ENCODE measurements around the gene SGCB. TPM values are rescaled to one million over a fixed set of nuclear protein-coding genes. Genes with fewer than 3 reads are reported as not detected.

SGCB gene
- total and polyA plus RNA-seq, 2 of the 4 experiments (the other 2 are of a cell fraction): 16.3 to 24.0 TPM

- Histone ChIP-seq H3K27me3 (ENCODE audit: control insufficient read depth, insufficient read depth, low read length) (peaks cover 2% of the 10 kb centered on the region; the same call in 1 of the 2 replicates), H3K79me1 (ENCODE audit: low read depth in 1 of 2, low read length in 2 of 2) (no peaks in the 10 kb centered on the region), H2BK15ac (ENCODE audit: low read depth, low read length) (no peak overlapping the region), H2AFZ (replicated peaks; ENCODE audit: low read length, poor library complexity) (no peak overlapping the region), H3K4ac (ENCODE audit: low read depth, low read length) (no peak overlapping the region), H3K4me1 (ENCODE audit: control insufficient read depth, insufficient read depth, low read length) (peaks cover 2% of the 10 kb centered on the region), H3K23ac (ENCODE audit: low read depth, low read length) (no peak overlapping the region), H2AK9ac (replicated peaks; ENCODE audit: low read depth, low read length, poor library complexity) (no peak overlapping the region), H2BK5ac (ENCODE audit: low read depth, low read length, poor library complexity, severe bottlenecking) (no peak overlapping the region), H4K20me1 (ENCODE audit: insufficient read depth, low read length) (no peaks in the 10 kb centered on the region; the same call in 1 of the 2 replicates), H3K9me3 (ENCODE audit: control insufficient read depth, insufficient read depth, low read length) (no peaks in the 10 kb centered on the region), H2BK20ac (ENCODE audit: low read depth, low read length) (no peak overlapping the region), H3K4me3 (ENCODE audit: insufficient read depth, low read depth, low read length) (no peak overlapping the region), H4K8ac (ENCODE audit: low read depth in 2 of 2, low read length in 2 of 2) (no peak overlapping the region), H2BK120ac (ENCODE audit: low read depth, low read length) (no peak overlapping the region), H3K36me3 (ENCODE audit: control insufficient read depth, insufficient read depth, low read length) (no peaks in the 10 kb centered on the region), H3K56ac (ENCODE audit: extremely low read depth, insufficient read depth, low read length) (no peak overlapping the region), H3K4me2 (ENCODE audit: low read depth, low read length) (no peak overlapping the region), H2AK5ac (ENCODE audit: low read depth, low read length) (no peak overlapping the region), H3K14ac (replicated peaks; ENCODE audit: low read depth, low read length) (no peak overlapping the region), H3K18ac (ENCODE audit: low read depth, low read length) (no peak overlapping the region), H3K9ac (ENCODE audit: low read depth, low read length) (no peak overlapping the region), H4K91ac (ENCODE audit: insufficient read depth, low read depth, low read length) (no peak overlapping the region), H4K5ac (ENCODE audit: low read depth, low read length) (no peak overlapping the region), H3K27ac (ENCODE audit: insufficient read depth, low read length) (no peak overlapping the region), H3K9me1 (ENCODE audit: insufficient read depth, low read length) (no peaks in the 10 kb centered on the region)
- DNase-seq: no peak
- intact Hi-C loops (cut with micrococcal nuclease): loop anchor here (10.0 kb wide), 1 partner anchor 56 kb away; the partner anchor contains the start of gene SPATA18
- POLR2A ChIA-PET (ENCODE audit: unreplicated experiment): no interaction called here
- CTCF ChIA-PET: interaction anchor here (0.5 kb wide), 1 partner anchor 19 kb away, joined by 3 read pairs; no protein-coding TSS in a partner anchor
- TF ChIP-seq RCOR1 (IDR thresholded peaks at IDR 0.05; ENCODE audit: insufficient replicate concordance, low read length) (no peak), RAD21 (IDR thresholded peaks at IDR 0.05; ENCODE audit: low read length) (no peak), NFE2L2 (IDR thresholded peaks at IDR 0.05; ENCODE audit: low read depth, low read length) (no peak), CHD1 (IDR thresholded peaks at IDR 0.05; ENCODE audit: low read depth, low read length) (no peak), USF2 (IDR thresholded peaks at IDR 0.05; ENCODE audit: low read depth, low read length) (no peak), SMC3 (IDR thresholded peaks at IDR 0.05; ENCODE audit: low read depth, low read length) (no peak), BHLHE40 (IDR thresholded peaks at IDR 0.05; ENCODE audit: low read depth, low read length) (no peak), CTCF (conservative IDR thresholded peaks at IDR 0.05; ENCODE audit: low read depth, low read length) (no peak), POLR2A (IDR thresholded peaks at IDR 0.05; ENCODE audit: low read depth, low read length) (no peak), FOS (IDR thresholded peaks at IDR 0.05; ENCODE audit: low read depth, low read length) (no peak), MXI1 (IDR thresholded peaks at IDR 0.05; ENCODE audit: borderline replicate concordance, low read depth, low read length) (no peak), MAZ (IDR thresholded peaks at IDR 0.05; ENCODE audit: borderline replicate concordance, low read depth, low read length) (no peak), RFX5 (IDR thresholded peaks at IDR 0.05; ENCODE audit: low read depth, low read length) (no peak), MAFK (IDR thresholded peaks at IDR 0.05; ENCODE audit: low read depth, low read length) (no peak)
- dilution Hi-C loops (cut with HindIII; ENCODE audit: low sequenced_read_pairs, unreplicated experiment): no loop called here
- BruUV-seq (replicated peaks): no TSS peak
- in situ Hi-C loops (cut with MboI; ENCODE audit: low sequenced_read_pairs): no loop called here
- no peak for ATAC-seq (ENCODE audit: low read depth)
Measured at GRCh38 chr4:51998837-51999236, 39.3 kb downstream of the SGCB start.

Measured in IMR-90 (cell line).